Erythroblast (primary cell): ENCODE data around the gene GTF2A2.

ENCODE experiments used
- GATA1 ChIP-seq: IDR thresholded peaks from 2 replicates; pipeline ENCODE4 v1.6.1; 2011; ENCODE audit warnings: low read depth, mild to moderate bottlenecking, control low read depth, low read length, moderate library complexity
- POLR2A ChIP-seq: IDR thresholded peaks from 2 replicates; pipeline ENCODE4 v1.6.1; 2011; ENCODE audit warnings: mild to moderate bottlenecking, low read length

DNA sequence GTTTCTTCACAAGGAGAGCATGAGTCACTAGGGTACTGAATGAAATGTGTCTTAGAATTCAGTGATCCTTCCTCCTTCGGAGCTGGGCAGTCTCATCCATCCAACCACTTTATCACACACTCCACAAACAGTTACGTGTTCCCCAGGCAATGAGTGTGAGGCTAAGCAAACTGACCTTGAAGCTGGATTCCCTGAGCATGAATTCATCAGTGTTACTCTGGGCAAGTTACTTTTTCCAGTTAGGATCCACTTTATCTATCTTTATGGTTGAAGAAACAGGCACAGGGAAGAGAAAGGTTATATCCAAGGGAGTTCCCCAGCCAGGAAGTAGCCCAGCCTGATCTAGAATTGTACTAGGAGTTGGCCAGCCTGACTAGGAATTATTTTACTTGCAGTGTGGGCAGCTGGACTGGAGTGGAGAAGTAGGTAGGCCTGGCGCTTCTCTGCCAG is 62.8 kb downstream of the GTF2A2 start:
- TF ChIP-seq POLR2A (no peak), GATA1 (no peak)
